HepG2 (cell line): ENCODE data around the gene KLHL30. TPM values are rescaled to one million over a fixed set of nuclear protein-coding genes. Genes with fewer than 3 reads are reported as not detected.
A peak's percentile ranks its signal among the peaks of the same experiment; 100 is the strongest.

Source experiments
- AHR ChIP-seq: IDR thresholded peaks from 2 replicates; pipeline ENCODE4 v1.6.1; 2018; ENCODE audit warnings: missing genetic modification reagents, missing compliant biosample characterization
- ARID4A ChIP-seq: sonication (generic); formaldehyde crosslinking; IDR thresholded peaks from 2 replicates; pipeline ENCODE4 v1.5.0; 2020; ENCODE audit warnings: mild to moderate bottlenecking, missing genetic modification reagents, borderline replicate concordance
- ARNT2 ChIP-seq: sonication (generic); formaldehyde crosslinking; IDR thresholded peaks from 2 replicates; pipeline ENCODE4 v1.8.0; 2022; ENCODE audit warnings: mild to moderate bottlenecking, low read depth, missing genetic modification reagents, moderate library complexity
- BORCS8-MEF2B ChIP-seq: sonication (generic); formaldehyde crosslinking; IDR thresholded peaks from 2 replicates; pipeline ENCODE4 v1.8.0; 2022; ENCODE audit warnings: mild to moderate bottlenecking, missing genetic modification reagents
- HNRNPLL ChIP-seq: fragments of 200-400 bp; formaldehyde crosslinking; IDR thresholded peaks from 2 replicates; pipeline ENCODE4 v1.6.1; 2017; ENCODE audit warnings: mild to moderate bottlenecking, low read depth, low read length; ENCODE audit not compliant: poor library complexity, severe bottlenecking
- MIER3 ChIP-seq: IDR thresholded peaks from 2 replicates; pipeline ENCODE4 v1.6.1; 2016; ENCODE audit warnings: missing compliant biosample characterization, borderline replicate concordance
- NCOR1 ChIP-seq: fragments of 200-600 bp; sonication (generic); IDR thresholded peaks from 2 replicates; pipeline ENCODE4 v1.7.0; 2017; ENCODE audit warnings: antibody characterized with exemption, low read length, borderline replicate concordance
- RBFOX2 ChIP-seq: fragments of 200-400 bp; formaldehyde crosslinking; IDR thresholded peaks from 2 replicates; pipeline ENCODE4 v1.6.1; 2017; ENCODE audit warnings: low read depth, mild to moderate bottlenecking, low read length
- SP140L ChIP-seq: sonication (generic); formaldehyde crosslinking; IDR thresholded peaks from 2 replicates; pipeline ENCODE4 v1.4.0; 2020; ENCODE audit warnings: missing genetic modification reagents, borderline replicate concordance
- TMF1 ChIP-seq: sonication (generic); formaldehyde crosslinking; IDR thresholded peaks from 2 replicates; pipeline ENCODE4 v1.8.1; 2022; ENCODE audit warnings: low read depth, missing genetic modification reagents
- ZFY ChIP-seq: sonication (generic); formaldehyde crosslinking; IDR thresholded peaks from 2 replicates; pipeline ENCODE4 v1.4.0; 2020; ENCODE audit warnings: missing genetic modification reagents
- ZHX1 ChIP-seq: sonication (generic); formaldehyde crosslinking; IDR thresholded peaks from 2 replicates; pipeline ENCODE4 v1.8.1; 2022; ENCODE audit warnings: low read depth, mild to moderate bottlenecking, missing genetic modification reagents
- ZNF510 ChIP-seq: sonication (generic); formaldehyde crosslinking; IDR thresholded peaks from 2 replicates; pipeline ENCODE4 v1.4.0; 2020; ENCODE audit warnings: low read depth, mild to moderate bottlenecking, missing genetic modification reagents
- ZNF557 ChIP-seq: sonication (generic); formaldehyde crosslinking; IDR thresholded peaks from 2 replicates; pipeline ENCODE4 v1.4.0; 2020; ENCODE audit warnings: missing genetic modification reagents
- ZNF576 ChIP-seq: sonication (generic); formaldehyde crosslinking; IDR thresholded peaks from 2 replicates; pipeline ENCODE4 v1.4.0; 2020; ENCODE audit warnings: mild to moderate bottlenecking, missing genetic modification reagents
- ZNF883 ChIP-seq: sonication (generic); formaldehyde crosslinking; IDR thresholded peaks from 2 replicates; pipeline ENCODE4 v1.5.1; 2020; ENCODE audit warnings: mild to moderate bottlenecking, missing genetic modification reagents; ENCODE audit errors: not compliant biosample characterization
- polyA plus RNA-seq, 8 experiments: library from polyadenylated mRNA; depleted of rRNA in 3 of 8; stranded (reverse) in 7 of 8; unstranded in 1 of 8; fragments of >200 nt; fragmentation: Illumina TruSeq in 4 of 8; extraction: Trizol in 4 of 8; gene quantifications; 2 replicates each; pipeline versions ENCODE4 v1.2.1 to v1.2.3, GENCODE V29; 2011 to 2016; ENCODE audit warnings: low read depth in 4 of 8, missing spikeins in 1 of 8, mixed read lengths in 1 of 8; ENCODE audit not compliant: insufficient read depth in 1 of 8
- total RNA-seq, 5 experiments: library from RNA; depleted of rRNA; stranded (reverse); fragments of >200 nt; fragmentation: Illumina TruSeq; extraction: Trizol; gene quantifications; 2 replicates each; pipeline ENCODE4 v1.2.3, GENCODE V29; 2016; ENCODE audit warnings: low read depth in 1 of 5
- TF ChIP-seq, protein P1 (sequence below): sonication (generic); formaldehyde crosslinking; IDR thresholded peaks from 2 replicates; pipeline ENCODE4 v1.5.0; 2020; ENCODE audit warnings: missing genetic modification reagents
- TF ChIP-seq, protein P2 (sequence below): IDR thresholded peaks from 2 replicates; pipeline ENCODE4 v1.6.1; 2016

Gene KLHL30
- total and polyA plus RNA-seq, 2 of the 13 experiments (the other 11 are each of a cell fraction or from before 2014, with no cell fraction given) = 0.05 TPM; not detected in 1

- TF ChIP-seq, protein P1, sequence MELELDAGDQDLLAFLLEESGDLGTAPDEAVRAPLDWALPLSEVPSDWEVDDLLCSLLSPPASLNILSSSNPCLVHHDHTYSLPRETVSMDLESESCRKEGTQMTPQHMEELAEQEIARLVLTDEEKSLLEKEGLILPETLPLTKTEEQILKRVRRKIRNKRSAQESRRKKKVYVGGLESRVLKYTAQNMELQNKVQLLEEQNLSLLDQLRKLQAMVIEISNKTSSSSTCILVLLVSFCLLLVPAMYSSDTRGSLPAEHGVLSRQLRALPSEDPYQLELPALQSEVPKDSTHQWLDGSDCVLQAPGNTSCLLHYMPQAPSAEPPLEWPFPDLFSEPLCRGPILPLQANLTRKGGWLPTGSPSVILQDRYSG (CRISPR knock-in tag) = no peak
- 0 out of 2 replicates have a peak, but pooled peaks have one; percentile 47 for TF ChIP-seq ARNT2
- TF ChIP-seq BORCS8-MEF2B (CRISPR knock-in tag) = peak; percentile 22; the same call in 1 of the 2 replicates
- no peak for TF ChIP-seq AHR (CRISPR knock-in tag)
- TF ChIP-seq ZNF510 (CRISPR knock-in tag) = no peak
- 0 out of 2 replicates have a peak, but pooled peaks have one; percentile 40 for TF ChIP-seq TMF1 (CRISPR knock-in tag)
- TF ChIP-seq ZHX1 (CRISPR knock-in tag) = no peak
- peak; percentile 17; the same call in 1 of the 2 replicates for TF ChIP-seq ZFY (CRISPR knock-in tag)
- 0 out of 2 replicates have a peak, but pooled peaks have one; percentile 12 for TF ChIP-seq ARID4A
- TF ChIP-seq NCOR1 = no peak
- no peak for TF ChIP-seq MIER3 (CRISPR knock-in tag)
- TF ChIP-seq ZNF576 (CRISPR knock-in tag) = 0 out of 2 replicates have a peak, but pooled peaks have one; percentile 12
- no peak for TF ChIP-seq RBFOX2
- TF ChIP-seq HNRNPLL = no peak
- no peak for TF ChIP-seq ZNF557 (CRISPR knock-in tag)
- TF ChIP-seq, protein P2, sequence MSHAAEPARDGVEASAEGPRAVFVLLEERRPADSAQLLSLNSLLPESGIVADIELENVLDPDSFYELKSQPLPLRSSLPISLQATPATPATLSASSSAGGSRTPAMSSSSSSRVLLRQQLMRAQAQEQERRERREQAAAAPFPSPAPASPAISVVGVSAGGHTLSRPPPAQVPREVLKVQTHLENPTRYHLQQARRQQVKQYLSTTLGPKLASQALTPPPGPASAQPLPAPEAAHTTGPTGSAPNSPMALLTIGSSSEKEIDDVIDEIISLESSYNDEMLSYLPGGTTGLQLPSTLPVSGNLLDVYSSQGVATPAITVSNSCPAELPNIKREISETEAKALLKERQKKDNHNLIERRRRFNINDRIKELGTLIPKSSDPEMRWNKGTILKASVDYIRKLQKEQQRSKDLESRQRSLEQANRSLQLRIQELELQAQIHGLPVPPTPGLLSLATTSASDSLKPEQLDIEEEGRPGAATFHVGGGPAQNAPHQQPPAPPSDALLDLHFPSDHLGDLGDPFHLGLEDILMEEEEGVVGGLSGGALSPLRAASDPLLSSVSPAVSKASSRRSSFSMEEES (CRISPR knock-in tag) = no peak
- TF ChIP-seq SP140L (CRISPR knock-in tag) = no peak
- no peak for TF ChIP-seq ZNF883
These were observed at the start of gene KLHL30 (continued) for GRCh38 chr2:238138331-238139195.
